Left ventricle myocardium inferior (tissue), 1 donor: ENCODE data around the gene RPL38. TPM values are rescaled to one million over a fixed set of nuclear protein-coding genes. Genes with fewer than 3 reads are reported as not detected.

ENCODE experiments used
- DNase-seq: peaks from one replicate; pipeline ENCODE4 v3.0.0-alpha.2; 2020
- H3K27ac ChIP-seq: fragments of 200-600 bp; replicated peaks from 2 replicates; pipeline ENCODE4 v1.8.0; 2021
- H3K27me3 ChIP-seq: fragments of 200-600 bp; 2 replicates; pipeline ENCODE4 v1.8.0; 2021; ENCODE audit warnings: low read depth
- H3K36me3 ChIP-seq: fragments of 200-600 bp; 2 replicates; pipeline ENCODE4 v1.8.0; 2021
- H3K4me1 ChIP-seq: fragments of 200-600 bp; 2 replicates; pipeline ENCODE4 v1.8.0; 2021
- H3K4me3 ChIP-seq: fragments of 200-600 bp; 2 replicates; pipeline ENCODE4 v1.8.0; 2021; ENCODE audit warnings: mild to moderate bottlenecking, moderate library complexity
- H3K9me3 ChIP-seq: fragments of 200-600 bp; replicated peaks from 2 replicates; pipeline ENCODE4 v1.8.0; 2021
- intact Hi-C: fragments of 100-400 bp; cut with micrococcal nuclease; formaldehyde crosslinking; loops from one replicate; pipeline ENCODE4 v1.11.0; 2022
- total RNA-seq: library from RNA; stranded (reverse); fragmentation: NEBNext Ultra II Directional; extraction: Animal tissue kit (Norgen Biotek cat#: 25700); gene quantifications from one replicate; pipeline ENCODE4 v1.2.1, GENCODE V29; 2021
- TF ChIP-seq, protein P1 (sequence below): fragments of 200-600 bp; IDR thresholded peaks from 2 replicates; pipeline ENCODE4 v1.8.0; 2021; ENCODE audit warnings: antibody characterized with exemption, mild to moderate bottlenecking, borderline replicate concordance
- donor health status: DM: no; HTN: yes; CAD: no; lungs with severe emphysema.

RPL38 gene
- total RNA-seq, 1 donor from 2014 or later, result 702 TPM

DNA sequence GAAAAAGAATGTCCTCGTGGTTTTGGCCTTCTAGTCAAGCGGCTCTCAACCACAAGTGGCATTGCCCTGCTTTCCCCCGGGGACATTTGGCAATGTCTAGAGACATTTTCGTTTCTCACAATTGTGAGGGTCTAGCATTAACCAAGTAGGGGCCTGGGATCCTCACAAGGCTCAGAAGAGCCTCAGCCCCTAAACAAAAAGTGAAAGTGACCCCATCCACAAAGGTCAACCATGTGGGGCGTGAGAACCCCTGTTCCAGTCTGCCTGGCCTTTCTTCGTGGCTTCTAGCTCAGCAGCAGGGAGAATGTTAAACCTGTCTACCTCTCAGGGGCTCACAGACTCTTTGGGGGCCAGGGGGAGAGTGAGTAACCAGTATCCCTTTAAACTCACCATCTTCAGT, 4.8 kb upstream of the RPL38 start:
- Histone ChIP-seq H3K36me3 (no peaks in the 10 kb centered on the region), H3K9me3 (no peaks in the 10 kb centered on the region), H3K27ac (no peak overlapping the region), H3K4me3 (no peak overlapping the region), H3K27me3 (peaks cover 89% of the 10 kb centered on the region), H3K4me1 (peaks cover 13% of the 10 kb centered on the region)
- DNase-seq, result no peak
- TF ChIP-seq, protein P1, sequence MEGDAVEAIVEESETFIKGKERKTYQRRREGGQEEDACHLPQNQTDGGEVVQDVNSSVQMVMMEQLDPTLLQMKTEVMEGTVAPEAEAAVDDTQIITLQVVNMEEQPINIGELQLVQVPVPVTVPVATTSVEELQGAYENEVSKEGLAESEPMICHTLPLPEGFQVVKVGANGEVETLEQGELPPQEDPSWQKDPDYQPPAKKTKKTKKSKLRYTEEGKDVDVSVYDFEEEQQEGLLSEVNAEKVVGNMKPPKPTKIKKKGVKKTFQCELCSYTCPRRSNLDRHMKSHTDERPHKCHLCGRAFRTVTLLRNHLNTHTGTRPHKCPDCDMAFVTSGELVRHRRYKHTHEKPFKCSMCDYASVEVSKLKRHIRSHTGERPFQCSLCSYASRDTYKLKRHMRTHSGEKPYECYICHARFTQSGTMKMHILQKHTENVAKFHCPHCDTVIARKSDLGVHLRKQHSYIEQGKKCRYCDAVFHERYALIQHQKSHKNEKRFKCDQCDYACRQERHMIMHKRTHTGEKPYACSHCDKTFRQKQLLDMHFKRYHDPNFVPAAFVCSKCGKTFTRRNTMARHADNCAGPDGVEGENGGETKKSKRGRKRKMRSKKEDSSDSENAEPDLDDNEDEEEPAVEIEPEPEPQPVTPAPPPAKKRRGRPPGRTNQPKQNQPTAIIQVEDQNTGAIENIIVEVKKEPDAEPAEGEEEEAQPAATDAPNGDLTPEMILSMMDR, result no peak
- intact Hi-C loops, result no loop called here

DNA sequence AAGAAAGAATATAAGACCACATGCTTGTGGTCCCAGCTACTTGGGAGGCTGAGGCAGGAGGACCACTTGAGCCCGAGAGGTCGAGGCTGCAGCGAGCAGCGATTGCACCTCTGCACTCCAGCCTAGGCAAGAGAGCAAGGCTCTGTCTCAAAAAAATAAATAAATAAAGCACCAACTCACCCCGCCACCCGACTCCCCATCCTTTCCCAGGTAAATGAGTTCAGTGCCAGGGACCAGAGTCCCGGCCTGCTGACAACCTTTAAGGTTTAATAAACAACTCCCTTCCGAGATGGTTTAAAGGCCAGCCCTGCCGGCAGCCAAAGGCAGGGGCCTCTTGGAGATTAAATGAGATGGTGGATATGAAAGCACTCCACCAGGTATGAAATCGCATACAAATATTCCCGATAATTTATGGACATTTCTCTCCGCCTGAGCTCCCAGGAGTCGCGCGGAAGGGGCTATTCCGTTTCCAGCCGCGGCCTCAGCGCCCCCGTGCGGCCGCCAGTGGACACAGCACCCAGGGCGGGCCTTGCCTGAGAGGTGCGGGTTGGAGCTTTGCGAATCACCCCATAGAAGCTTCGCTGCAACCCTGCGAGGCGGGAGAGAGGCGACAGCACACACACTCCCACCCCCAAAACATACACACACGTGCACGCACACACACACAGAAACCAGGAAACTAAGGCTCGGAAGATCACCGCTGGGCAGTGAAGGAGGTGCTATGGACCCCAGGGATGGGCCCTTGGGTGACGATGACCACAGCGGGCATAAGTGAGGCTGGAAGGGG, 4.0 kb upstream of the RPL38 start:
- TF ChIP-seq, protein P1, result peak; percentile 97
- Histone ChIP-seq H3K4me1 (peaks cover 21% of the 10 kb centered on the region), H3K9me3 (no peaks in the 10 kb centered on the region), H3K36me3 (no peaks in the 10 kb centered on the region), H3K27me3 (peaks cover 81% of the 10 kb centered on the region), H3K27ac (no peak overlapping the region), H3K4me3 (no peak overlapping the region)
- peak; percentile 51 for DNase-seq
- intact Hi-C loops, result no loop called here

DNA sequence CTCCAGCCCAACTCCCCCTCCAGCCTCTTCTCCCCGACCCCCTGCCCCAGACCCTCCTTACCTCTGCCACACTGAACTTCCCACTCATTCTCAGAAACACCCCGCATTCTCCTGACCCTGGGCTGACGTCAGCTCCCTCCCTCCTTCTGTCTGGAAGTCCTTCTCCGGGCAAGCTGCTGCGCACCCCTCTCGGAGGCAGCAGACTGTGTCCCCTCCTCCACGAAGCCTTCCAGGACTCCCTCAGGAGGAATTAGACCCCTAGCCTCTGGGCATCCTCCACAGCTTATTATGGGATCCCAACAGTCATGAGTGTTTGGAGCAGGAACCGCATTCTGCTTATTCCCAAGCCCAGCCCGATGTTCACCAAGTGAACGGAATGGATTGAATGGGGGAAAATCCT, 3.4 kb upstream of the RPL38 start:
- peaks cover 27% of the 10 kb centered on the region for H3K4me1 ChIP-seq
- intact Hi-C loops, result no loop called here
- peaks cover 5% of the 10 kb centered on the region for H3K36me3 ChIP-seq
- H3K27me3 ChIP-seq, result peaks cover 75% of the 10 kb centered on the region
- H3K9me3 ChIP-seq, result no peaks in the 10 kb centered on the region
- no peak overlapping the region for H3K4me3 ChIP-seq
- no peak overlapping the region for H3K27ac ChIP-seq
- TF ChIP-seq, protein P1, result no peak
- no peak for DNase-seq

DNA sequence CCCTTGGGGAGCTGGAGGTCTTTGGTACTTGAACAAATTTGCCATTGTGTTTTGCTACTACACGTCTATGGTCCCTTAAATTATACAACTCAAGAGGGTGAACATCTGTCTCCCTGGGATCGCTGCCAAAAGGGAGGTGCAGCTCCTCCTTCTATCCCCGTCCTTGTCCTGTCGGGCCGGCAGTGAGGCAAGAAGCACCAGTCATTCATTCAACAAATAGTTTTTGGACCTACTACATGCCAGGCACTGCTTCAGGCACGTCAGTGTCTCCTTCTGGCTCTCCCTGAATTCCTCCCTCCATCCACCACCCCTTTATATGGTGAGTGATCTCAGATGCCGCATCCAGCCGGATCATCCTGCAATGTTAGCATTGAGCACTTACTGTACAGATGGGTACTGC, 2.2 kb upstream of the RPL38 start:
- peaks cover 64% of the 10 kb centered on the region for H3K27me3 ChIP-seq
- TF ChIP-seq, protein P1, result no peak
- H3K27ac ChIP-seq, result no peak overlapping the region
- no peak overlapping the region for H3K4me3 ChIP-seq
- H3K36me3 ChIP-seq, result peaks cover 17% of the 10 kb centered on the region
- intact Hi-C loops, result no loop called here
- no peaks in the 10 kb centered on the region for H3K9me3 ChIP-seq
- H3K4me1 ChIP-seq, result peaks cover 38% of the 10 kb centered on the region
- DNase-seq, result no peak

DNA sequence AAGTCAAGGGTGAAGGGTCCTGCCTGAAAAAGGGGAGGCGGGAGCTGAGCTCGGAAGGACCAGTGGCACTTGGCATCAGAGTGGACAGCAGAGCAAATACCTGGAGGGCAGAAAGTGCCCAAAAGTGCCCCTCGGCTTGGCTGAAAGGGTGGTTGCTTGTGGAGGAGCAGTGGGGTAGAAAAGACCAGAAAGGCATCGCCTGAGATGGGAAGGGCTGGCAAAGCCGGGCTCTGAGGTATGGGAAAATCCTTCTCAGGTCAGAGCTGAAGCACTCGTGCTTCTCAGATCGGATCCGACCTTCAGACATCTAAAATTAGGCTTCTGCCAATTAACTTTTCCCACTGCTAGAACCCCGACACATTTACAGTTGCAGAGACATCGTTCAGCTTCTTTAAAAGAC, 1.5 kb upstream of the RPL38 start:
- peaks cover 45% of the 10 kb centered on the region for H3K4me1 ChIP-seq
- TF ChIP-seq, protein P1, result no peak
- intact Hi-C loops, result no loop called here
- H3K4me3 ChIP-seq, result no peak overlapping the region
- no peak for DNase-seq
- no peak overlapping the region for H3K27ac ChIP-seq
- peaks cover 24% of the 10 kb centered on the region for H3K36me3 ChIP-seq
- no peaks in the 10 kb centered on the region for H3K9me3 ChIP-seq
- peaks cover 57% of the 10 kb centered on the region for H3K27me3 ChIP-seq
